Cardiac fibroblast (primary cell): ENCODE results near the gene SMAD7.

ENCODE experiments used
- DNase-seq, 2 donors: peaks; one replicate each; pipeline versions ENCODE4 v3.0.0 to v3.0.0-alpha.2; 2010; ENCODE audit warnings: low read depth in 2 of 2
- H3K4me3 ChIP-seq, 2 donors: replicated peaks in 1 of 2; 1 replicate in 1 of 2; 2 replicates in 1 of 2; pipeline ENCODE4 v1.5.1; 2011; ENCODE audit warnings: low read depth in 2 of 2, low read length in 2 of 2, mild to moderate bottlenecking in 2 of 2, moderate library complexity in 1 of 2
- CTCF ChIP-seq: IDR thresholded peaks from one replicate; pipeline ENCODE4 v1.5.1; 2011; ENCODE audit warnings: low read depth, mild to moderate bottlenecking, low read length, inconsistent platforms

SMAD7 gene

GRCh38 chr18:48908916-48909315, 41.8 kb downstream of the SMAD7 start:
- H3K4me3 ChIP-seq, result no peak overlapping the region
- DNase-seq, result no peak
- no peak for TF ChIP-seq CTCF

- no peak overlapping the region for H3K4me3 ChIP-seq
- no peak for TF ChIP-seq CTCF
- peak in 1 of 2 donors; percentile 81 for DNase-seq
Observed at GRCh38 chr18:48905513-48905912, 45.3 kb downstream of the SMAD7 start.

- H3K4me3 ChIP-seq, result no peak overlapping the region
- no peak for TF ChIP-seq CTCF
- no peak for DNase-seq
Observed at GRCh38 chr18:48904847-48905394, 45.8 kb downstream of the SMAD7 start.

- peak in 1 of 2 donors; percentile 41 for DNase-seq
- no peak for TF ChIP-seq CTCF
- H3K4me3 ChIP-seq, result no peak overlapping the region
Observed at GRCh38 chr18:48904091-48904490, 46.7 kb downstream of the SMAD7 start.

- no peak overlapping the region for H3K4me3 ChIP-seq
- DNase-seq, result peak; percentile 87 to 89
- TF ChIP-seq CTCF, result no peak
Observed at GRCh38 chr18:48902856-48903601, 47.7 kb downstream of the SMAD7 start.

- DNase-seq, result peak; percentile 94 to 97
- no peak overlapping the region for H3K4me3 ChIP-seq
- no peak for TF ChIP-seq CTCF
Observed at GRCh38 chr18:48902023-48902855, 48.5 kb downstream of the SMAD7 start.
